Stimulated activated CD4-positive, alpha-beta T cell treated with anti-CD3 and anti-CD28 coated beads, Interleukin-2, amount 100 ng/mL, for 24 hours (primary cell): ENCODE results near the gene GLO1.
"Not testable (repeated sequence)": the region's sequence is repeated elsewhere in the genome, so short reads cannot be mapped to it uniquely, and the experiment has no call there.

Experiments used
- DNase-seq, 2 donors: peaks; one replicate each; pipeline ENCODE4 v3.0.0-alpha.2; 2020

GLO1 gene

DNA sequence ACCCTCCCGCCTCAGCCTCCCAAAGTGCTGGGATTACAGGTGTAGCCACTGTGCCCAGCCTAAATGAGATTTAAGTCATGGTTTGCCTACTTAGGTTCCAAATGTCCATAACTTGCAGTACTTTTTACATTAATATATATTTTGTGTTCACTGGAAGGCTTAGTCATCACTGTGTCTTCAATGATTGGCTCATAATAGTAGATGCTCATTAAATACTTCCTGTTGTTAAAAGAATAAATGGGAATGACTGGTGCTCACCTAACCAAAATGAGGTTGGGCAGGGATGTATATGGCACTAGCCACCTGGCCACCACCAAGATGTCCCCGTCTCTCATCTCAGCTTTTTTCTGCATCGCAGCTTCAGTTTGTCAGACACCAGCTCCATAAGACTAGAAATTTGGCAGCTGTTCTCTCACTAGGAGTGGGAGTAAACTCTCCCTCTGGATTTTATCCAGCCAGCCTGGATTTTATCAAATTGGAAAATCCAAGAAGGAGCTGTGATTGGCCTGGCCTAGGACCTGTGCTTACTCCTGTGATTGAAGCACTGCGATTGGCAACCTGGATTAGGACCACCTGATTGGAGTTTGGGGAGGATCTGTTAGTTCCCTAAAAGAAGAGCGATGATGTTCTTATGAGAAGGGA, 1.1 kb upstream of the GLO1 start:
- no peak for DNase-seq

DNA sequence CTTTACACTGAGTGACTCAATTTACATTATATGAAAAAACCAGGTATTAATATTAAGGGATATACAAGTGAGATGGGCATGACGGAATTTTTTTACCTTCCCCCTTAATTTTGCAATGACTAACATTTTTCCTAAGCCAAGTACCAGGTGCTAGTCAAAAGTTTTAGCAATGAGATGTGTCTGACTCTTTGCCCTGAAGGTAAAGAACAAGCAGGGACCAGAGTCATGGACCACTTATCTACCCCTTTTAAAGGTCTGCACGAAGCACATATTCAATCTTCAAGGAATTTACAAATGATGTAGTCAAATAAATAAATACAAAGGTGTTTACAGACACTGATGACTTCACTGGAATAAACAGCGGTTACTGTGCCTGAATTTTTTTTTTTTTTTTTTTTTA, 1.4 kb downstream of the GLO1 start:
- no peak for DNase-seq

DNA sequence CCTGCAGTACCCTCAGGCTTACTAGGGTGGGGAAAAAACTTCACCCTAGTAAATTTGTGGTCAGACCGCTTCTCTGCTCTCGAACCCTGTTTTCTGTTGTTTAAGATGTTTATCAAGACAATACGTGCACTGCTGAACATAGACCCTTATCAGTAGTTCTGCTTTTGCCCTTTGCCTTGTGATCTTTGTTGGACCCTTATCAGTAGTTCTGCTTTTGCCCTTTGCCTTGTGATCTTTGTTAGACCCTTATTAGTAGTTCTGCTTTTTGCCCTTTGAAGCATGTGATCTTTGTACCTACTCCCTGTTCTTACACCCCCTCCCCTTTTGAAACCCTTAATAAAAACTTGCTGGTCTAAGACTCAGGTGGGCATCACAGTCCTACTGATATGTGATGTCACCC, 3.2 kb downstream of the GLO1 start:
- not testable (repeated sequence) for DNase-seq

DNA sequence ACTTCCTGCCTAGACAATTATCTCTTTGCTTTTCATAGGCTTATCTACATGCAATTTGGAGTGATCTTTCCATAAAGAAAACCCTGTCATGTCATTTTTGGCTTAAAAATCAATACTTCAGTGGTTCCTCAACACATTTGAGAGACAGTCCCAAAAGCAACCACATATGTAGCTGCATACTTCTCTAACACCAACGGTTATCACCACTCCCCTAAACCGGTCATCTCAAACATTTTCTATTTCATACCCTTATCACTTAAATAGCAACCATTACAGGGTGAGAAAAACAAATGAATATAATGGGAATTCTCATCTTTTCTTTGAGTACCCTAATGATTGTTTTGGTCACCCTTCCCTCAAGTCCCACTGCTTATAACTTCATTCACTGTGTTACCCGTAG, 5.1 kb downstream of the GLO1 start:
- no peak for DNase-seq

DNA sequence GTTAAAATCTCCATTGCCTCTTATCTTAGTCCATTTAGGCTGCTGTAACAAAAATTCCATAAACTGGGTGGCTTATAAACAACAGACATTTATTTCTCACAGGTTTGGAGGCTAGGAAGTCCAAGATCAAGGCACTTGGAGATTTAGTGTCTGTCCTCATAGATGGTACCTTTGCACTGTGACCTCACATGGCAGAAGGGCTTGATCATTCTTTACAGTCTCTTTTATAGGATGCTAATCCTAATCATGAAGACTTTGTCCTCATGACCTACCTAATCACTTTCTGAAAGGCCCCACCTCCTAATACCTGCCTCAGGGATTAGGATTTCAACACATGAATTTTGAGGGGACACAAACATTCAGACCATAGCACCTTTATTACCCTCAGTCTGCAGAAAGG, 6.6 kb downstream of the GLO1 start:
- DNase-seq = no peak

DNA sequence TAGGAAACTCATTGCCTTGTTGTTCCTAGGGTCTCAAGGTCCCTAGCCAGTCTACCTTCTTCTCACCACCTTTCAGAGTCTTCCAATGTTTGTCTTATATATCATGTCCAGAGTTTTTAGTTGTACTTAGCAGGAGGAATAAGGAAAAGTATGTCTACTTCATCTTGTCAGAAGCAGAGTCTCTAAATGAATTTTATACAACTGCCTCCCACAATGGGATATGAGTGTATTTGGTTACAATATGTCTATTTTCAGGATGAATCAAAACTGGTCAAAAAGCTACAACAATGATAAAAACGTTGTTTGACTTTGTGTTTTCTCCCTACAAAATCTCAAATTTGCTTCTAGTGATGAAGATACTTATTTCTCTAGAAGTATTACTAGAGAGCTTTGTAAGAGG, 7.0 kb downstream of the GLO1 start:
- DNase-seq = no peak

DNA sequence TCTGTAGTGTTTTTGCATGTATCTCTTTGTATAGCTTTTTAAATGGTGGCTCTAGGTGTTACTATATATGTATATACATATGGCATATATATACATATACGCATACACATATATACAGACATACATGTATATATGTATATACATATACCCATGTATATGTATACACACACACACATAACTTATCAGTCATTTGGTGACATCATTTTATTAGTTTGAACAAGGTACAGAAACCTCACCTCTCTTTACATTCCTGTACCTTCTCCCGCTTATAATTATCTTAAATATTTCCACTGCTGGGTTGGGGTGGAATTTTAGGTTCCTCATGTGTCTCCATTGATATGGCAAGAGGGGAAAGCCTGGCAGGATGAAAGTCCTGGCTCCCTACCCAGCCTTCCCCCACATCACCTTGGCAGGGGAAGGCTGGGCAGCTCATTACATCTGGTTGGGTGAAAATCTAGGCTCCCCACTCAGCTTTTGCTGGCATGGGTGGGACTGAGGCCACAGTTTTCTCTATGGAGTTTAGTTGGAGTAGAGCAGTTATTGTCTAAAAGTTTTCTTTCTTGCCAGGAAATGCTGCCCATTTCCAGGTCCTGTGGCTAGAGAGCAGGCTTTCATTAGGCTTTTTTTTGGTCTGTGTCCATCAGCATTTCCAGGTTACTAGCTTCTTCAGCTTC, 7.6 kb downstream of the GLO1 start:
- no peak for DNase-seq

DNA sequence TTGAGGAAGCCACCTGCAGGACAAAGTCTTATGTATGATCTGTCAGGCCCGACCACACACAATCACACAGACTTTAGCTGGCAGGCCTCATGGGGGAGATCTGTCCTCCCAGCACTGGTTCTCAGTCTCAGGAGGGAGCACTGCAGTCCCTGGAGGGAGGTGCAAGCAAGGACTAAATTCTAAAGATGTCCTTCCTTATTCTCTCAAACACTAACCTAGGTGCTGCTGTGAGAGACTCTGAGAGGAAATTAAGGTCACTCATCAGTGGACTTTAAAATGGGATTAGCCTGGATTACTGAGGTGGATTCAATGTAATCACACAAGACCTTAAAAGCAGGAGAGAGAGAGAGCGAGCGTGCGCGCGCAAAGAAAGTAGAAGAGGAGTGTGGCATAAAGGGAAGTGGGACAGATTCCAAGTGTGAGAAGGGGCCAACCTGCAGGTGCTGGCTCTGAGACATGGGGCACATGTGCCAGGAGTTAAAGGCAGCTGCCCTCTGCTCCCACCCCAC, 14.3 kb downstream of the GLO1 start:
- DNase-seq = no peak

DNA sequence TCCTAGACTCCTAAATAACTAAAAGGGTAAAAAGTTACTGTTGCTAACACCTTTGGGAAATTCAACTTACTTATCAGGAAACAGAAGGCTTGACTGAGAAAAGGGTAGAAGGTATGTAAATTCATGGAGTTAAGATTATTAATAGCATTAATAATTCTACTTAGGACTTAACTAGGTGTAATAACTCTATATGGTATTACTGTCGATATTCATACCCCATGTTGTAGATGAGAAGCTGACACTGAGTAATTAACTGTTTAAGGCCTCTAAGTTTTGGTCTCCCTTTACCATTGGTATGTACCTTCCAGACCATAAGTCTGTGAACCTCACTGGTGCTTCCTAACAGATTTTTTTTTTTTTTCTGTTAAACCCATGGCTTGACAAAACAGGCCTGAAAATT, 15.4 kb downstream of the GLO1 start:
- no peak for DNase-seq

DNA sequence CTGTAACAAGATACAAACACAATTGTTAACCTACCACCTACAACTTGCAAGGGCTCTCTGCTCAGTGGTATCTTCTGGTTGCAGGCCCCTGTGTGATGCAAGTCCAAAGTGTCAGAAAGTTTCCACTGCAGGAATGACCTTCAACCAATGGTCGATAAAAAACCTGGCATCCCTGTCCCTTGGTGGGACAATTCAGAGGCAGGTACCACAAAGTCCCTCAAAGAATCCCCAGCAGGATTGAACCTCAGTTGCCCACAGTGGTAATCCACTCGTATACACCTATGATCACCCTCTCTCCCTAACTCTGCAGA, 15.9 kb downstream of the GLO1 start:
- no peak for DNase-seq

DNA sequence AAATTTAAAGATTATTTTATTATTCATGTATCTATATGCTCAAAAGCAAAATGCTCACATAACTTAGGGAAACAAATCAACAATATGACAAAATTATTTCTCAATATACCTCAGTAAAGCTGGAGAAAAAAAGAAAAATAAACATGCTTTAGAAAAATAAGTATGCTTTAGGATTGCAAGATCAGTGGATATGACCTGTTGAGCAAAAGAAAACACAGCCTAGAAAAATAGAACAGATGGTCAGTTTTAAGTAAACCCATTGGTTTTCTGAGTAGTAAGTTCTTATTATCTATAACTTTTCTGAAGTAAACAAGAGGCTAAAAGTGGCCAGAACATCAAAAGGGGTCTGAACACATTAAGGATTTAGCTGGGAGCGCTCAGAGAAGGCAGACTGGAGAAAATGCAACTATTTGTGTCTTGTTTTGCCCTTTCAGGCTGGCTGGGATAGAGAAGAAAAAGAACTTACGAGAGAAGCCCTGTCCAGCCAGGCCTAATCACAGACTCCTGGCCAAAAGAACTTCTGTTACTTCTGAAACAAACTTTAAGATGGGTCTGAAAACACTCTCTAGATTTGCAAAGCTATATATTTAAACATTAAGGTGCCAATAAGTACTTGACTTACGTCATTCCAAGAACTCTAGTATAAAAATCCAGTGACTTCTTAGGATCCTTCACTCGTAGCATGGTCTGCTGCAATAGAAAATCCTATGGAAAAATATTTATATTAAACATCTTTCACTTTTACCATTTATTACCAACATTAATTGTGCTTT, 16.5 kb downstream of the GLO1 start:
- DNase-seq = no peak

DNA sequence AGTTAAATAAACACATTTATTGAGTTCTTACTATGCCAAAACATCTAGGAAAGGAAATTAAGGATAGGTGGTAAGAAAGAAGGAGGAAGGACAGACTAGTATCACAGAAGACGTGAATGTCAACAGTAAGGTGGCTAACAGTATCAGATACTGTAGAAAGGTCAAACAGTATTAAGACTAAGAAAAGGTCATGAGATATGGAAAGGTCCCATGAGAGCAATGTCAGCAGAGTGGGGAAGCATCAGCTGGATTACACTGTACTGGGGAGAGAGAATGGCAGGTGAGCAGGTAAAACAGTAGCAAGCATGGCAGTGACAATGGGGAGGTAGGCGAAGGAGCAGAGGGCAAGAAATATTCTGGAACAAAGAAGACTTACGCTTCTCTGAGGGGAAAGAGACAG, 18.0 kb downstream of the GLO1 start:
- no peak for DNase-seq

DNA sequence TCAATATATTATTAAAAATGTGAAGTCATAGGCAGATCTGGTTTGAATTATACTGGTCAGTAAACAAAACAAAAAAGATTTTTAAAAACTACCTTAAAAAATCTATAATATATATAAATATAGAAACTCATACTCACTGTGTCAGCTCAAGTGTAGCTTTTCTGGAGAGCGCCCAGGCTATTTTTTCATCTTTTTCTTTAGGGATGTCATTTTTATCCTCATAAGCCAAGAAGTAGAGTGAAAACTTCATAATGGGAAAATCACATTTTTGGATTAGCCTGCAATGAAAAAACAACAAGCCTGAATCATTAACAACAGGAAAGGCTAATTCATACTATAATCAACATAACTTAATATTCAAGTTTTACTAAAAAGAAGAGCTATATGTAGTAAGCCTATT, 18.7 kb downstream of the GLO1 start:
- no peak for DNase-seq

DNA sequence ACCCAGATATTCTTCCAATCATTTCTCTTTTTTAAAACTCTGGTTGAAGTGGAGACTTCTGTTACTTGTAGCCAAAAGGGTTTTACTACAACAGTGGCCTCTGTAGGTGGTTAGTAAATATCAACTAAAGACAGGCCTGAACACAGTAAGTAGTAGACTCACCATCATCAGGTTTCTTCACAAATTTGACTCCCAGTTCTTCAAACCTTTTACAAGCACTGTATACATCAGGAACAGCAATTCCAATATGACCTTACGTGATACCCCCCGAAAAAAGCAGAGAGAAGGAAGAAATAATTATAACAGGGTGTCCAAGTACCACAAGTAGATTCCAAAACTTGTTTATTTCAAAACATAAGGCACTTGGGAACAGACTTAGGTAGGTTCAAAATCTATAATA, 21.1 kb downstream of the GLO1 start:
- no peak for DNase-seq

DNA sequence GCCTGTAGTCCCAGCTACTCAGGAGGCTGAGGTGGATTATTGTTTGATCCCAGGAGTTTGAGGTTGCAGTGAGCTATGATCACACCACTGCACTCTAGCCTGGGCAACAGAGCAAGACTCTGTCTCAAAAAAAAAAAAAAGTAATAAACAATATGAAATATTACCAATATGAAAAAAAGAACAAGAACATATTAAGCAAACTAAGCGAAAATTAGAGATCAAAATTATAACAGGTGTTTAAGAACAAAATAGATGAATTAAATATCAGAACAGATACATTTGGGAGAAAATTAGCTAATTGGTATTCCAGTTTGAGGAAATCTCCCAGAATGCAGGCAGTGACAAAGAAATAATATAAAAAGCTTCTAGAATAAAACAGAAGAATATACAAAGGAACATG, 23.3 kb downstream of the GLO1 start:
- DNase-seq = no peak

DNA sequence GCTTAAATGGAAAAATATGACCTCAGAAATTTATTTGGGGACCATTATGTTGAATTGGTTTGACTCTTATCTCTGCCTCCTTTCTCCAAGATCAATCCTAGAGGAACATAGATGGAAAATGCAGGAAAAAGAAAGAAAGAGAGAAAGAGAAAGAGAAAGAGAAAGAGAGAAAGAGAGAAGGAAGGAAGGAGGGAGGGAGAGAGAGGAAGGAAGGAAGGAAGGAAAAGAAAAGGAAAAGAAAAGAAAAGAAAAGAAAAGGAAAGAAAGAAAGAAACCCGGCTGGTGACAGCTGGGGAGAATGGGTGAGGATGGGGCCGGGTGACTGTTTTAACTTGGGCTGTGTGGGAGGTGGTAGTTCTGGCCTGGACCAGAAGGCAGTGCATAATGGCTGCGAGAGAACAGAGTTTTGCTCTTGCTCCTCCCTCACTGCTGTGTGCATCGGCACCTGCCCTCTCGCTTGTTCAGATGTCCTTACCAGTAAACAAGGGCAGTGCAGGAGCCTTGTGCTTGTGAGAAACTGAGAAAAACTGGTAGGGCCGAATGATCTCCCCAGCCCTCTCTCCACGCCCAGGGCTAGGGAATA, 24.7 kb downstream of the GLO1 start:
- DNase-seq = no peak

DNA sequence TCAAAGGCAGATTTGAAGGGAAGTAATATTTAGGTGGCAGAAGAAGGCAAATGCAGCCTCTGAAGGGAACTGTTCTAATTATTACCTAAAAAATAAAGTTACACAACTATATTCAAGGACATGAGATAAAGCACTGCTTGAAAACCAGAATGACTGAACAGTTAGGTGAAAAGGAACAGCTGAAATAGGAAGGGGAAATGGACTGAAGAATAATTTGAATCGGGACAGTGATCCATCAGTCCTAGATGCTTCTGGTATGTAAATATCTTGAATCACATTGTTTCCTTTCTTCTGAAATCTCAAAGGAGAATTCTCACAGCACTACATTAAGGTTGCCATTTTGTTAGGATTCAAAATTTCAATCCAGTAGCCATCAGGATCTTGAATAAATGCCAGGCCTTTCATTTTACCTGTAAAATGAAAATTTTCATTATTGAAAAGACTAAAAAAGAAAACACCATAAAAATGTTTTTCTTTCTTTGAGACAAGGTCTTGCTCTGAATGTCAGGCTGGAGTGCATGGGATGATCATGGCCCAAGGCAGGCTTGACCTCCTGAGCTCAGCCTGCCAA, 25.9 kb downstream of the GLO1 start:
- DNase-seq = no peak

DNA sequence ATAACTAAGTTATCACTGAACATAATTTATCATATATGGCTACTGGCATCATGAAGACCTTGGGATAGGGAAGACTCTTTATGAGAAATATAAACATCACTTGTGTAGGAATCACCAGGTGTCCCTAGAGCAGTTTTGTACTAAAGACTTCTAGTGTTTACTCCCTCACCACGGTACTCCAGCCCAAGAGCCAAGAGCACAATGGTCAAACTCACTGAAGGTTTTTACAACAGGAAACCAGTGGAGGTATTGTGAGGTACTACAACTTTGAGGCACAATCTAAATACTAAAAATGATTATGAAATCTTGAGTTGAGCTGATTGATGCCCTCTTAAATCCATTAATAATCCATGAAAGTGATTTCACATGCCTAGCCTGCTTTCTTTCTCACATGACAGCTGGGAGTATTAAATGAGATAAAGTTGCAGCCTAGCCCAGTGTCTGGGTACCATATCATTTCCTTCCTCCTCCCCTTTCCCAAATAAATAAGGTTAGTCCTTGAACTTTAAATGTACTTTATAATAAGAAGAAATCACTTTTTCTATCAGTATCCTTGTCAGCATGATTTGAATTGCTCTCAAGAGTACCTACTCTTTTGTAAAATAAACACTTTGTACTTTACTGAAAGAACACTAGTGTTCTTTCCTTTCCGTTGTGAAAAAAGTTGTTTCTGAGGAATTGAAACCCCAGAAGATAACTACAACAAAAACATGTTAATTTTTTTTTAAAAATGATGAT, 26.5 kb downstream of the GLO1 start:
- no peak for DNase-seq

DNA sequence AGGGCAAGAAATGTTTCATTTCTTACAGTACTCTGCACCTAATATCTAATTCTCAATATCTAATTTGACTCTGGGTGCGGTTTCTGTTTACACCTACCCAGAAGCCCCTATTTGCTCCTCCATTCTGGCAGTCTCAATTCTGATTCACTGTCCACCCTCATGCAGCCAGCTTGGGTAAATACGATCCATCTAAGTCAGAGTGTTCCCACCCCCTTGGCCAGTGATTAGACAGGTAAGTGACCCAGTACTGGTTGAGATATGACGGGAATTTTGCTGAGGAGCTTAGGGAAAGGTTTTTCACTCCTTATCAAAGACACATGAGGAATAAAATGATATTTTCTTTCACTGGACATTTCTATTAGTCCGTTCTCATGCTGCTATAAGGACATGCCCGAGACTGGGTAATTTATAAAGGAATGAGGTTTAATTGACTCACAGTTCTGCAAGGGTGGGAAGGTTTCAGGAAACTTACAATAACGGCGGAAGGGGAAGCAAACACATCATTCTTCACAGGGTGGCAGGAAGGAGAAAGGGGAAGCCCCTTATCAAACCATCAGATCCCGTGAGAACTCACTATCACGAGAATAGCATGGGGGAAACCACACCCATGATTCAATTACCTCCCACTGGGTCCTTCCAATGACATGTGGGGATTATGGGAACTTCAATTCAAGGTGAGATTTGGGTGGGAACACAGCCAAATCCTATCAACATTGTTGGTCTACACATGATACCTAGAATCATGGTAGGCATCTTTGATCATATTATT, 29.4 kb downstream of the GLO1 start:
- DNase-seq = peak; percentile 5 to 45

DNA sequence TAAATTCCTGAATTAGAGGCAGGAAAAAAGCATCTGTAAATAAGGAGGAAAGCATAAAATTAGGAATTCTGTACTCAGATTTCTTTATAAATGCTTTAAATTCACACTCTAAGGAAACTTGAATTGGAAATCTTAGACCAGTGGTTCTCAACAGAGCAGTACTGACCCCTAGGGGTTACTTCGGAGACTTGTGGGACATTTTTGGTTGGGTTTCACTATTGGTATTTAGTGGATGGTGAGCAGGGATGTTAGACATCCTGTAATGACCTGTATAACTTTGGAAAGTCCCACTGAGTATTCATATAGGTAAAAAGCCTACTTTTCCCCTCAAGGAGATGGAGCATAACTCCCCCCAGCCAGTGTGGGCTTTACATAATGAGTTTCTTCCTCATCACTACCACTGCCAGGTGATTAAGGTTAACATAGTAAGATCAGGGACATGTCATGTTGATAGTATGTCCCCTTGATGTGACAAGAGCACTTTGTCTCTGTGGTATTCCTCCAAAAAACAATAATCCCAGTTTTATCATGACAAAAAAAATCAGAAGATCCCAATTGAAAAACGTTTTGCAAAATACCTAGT, 31.0 kb downstream of the GLO1 start:
- DNase-seq = peak in 1 of 2 donors; percentile 21

DNA sequence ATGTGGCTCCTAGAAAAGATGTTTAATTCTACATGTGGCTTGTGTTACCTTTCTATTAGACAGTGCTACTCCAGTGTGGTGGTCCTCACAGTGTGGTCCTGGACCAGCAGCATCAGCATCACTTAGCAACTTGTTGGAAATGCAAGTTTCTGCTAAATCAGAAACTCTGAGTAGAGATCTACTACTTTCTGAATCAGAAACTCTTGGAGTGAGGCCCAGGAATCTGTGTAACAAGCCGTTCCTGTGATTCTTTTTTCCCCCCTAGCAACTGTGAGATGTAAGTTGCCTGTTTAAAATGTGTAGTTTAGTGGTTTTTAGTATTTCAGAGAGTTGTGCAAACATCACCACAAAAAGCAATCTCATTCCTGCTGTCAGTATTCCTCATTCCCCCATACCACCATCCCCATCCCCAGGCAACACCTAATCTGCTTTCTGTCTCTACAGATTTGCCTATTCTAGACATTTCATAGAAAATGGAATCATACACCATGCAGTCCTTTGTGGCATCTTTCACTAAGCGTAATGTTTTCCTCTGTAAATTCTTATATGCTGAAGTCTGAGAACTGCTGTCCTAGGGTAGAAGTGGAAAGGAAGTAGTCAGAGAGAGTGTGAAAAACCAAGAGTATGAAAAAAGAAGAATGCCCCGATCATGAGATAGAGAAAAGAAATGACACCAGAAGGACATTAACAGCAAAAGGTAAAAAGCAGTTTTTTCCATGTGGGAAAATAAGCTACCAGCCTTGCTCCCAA, 44.4 kb downstream of the GLO1 start:
- DNase-seq = no peak
